ENCODE results near the gene RPL18. TPM values are rescaled to one million over a fixed set of nuclear protein-coding genes. Genes with fewer than 3 reads are reported as not detected.
A peak's percentile ranks its signal among the peaks of the same experiment; 100 is the strongest.

Gene RPL18
- total and polyA plus RNA-seq, 9 of the 15 experiments (the other 6 are each of a cell fraction or from before 2014, with no cell fraction given): 312 to 2,635 (median 1,653) TPM

DNA sequence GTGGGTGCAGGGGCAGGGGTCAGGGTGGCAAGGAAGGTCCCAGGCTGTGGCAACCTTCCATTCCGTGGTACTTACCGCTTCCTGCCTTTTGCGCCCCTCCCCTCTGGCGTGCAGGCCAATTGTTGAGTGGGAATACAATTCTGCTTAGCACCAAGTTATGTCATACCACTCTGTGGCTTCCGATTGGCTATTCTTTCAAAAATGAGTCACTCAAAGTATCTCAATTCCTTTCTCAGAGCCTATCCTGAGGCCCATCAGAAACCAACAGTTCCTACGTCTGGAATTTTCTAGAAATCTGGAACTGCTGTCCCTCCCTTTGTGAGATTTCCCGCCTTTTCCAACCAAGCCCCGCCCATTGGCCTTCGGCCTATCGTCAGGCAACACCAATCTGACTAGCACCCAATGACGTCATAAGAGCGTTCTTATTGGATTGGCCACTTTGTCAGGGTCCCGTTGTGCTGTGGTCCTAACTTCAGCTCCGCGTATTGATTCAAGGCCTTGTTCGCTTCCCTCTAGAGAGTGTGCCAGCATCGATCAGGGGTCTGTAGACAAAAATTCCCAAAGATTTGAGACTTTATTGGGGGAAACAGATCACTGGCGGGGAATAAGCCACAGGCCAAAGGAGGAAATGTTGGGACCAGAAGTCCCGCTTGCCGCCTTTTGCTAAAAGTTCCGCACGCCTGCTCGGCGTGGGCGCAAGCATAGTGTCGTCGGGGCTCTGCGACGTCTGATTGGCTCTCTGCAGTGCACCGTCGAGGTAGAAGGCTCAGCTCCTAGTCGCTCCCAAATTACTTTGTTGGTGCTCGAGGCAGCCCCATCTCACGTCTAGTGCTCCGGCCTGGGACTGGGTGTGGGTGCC lies 42.1 kb upstream of the RPL18 start (continued):
- no peak for TF ChIP-seq ZNF551 (CRISPR knock-in tag; IDR thresholded peaks at IDR 0.05)
- TF ChIP-seq, protein P1, sequence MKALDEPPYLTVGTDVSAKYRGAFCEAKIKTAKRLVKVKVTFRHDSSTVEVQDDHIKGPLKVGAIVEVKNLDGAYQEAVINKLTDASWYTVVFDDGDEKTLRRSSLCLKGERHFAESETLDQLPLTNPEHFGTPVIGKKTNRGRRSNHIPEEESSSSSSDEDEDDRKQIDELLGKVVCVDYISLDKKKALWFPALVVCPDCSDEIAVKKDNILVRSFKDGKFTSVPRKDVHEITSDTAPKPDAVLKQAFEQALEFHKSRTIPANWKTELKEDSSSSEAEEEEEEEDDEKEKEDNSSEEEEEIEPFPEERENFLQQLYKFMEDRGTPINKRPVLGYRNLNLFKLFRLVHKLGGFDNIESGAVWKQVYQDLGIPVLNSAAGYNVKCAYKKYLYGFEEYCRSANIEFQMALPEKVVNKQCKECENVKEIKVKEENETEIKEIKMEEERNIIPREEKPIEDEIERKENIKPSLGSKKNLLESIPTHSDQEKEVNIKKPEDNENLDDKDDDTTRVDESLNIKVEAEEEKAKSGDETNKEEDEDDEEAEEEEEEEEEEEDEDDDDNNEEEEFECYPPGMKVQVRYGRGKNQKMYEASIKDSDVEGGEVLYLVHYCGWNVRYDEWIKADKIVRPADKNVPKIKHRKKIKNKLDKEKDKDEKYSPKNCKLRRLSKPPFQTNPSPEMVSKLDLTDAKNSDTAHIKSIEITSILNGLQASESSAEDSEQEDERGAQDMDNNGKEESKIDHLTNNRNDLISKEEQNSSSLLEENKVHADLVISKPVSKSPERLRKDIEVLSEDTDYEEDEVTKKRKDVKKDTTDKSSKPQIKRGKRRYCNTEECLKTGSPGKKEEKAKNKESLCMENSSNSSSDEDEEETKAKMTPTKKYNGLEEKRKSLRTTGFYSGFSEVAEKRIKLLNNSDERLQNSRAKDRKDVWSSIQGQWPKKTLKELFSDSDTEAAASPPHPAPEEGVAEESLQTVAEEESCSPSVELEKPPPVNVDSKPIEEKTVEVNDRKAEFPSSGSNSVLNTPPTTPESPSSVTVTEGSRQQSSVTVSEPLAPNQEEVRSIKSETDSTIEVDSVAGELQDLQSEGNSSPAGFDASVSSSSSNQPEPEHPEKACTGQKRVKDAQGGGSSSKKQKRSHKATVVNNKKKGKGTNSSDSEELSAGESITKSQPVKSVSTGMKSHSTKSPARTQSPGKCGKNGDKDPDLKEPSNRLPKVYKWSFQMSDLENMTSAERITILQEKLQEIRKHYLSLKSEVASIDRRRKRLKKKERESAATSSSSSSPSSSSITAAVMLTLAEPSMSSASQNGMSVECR (CRISPR knock-in tag; IDR thresholded peaks at IDR 0.05): no peak
- TF ChIP-seq, protein P2, sequence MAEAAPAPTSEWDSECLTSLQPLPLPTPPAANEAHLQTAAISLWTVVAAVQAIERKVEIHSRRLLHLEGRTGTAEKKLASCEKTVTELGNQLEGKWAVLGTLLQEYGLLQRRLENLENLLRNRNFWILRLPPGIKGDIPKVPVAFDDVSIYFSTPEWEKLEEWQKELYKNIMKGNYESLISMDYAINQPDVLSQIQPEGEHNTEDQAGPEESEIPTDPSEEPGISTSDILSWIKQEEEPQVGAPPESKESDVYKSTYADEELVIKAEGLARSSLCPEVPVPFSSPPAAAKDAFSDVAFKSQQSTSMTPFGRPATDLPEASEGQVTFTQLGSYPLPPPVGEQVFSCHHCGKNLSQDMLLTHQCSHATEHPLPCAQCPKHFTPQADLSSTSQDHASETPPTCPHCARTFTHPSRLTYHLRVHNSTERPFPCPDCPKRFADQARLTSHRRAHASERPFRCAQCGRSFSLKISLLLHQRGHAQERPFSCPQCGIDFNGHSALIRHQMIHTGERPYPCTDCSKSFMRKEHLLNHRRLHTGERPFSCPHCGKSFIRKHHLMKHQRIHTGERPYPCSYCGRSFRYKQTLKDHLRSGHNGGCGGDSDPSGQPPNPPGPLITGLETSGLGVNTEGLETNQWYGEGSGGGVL (CRISPR knock-in tag; IDR thresholded peaks at IDR 0.05): no peak
- TF ChIP-seq, protein P3, sequence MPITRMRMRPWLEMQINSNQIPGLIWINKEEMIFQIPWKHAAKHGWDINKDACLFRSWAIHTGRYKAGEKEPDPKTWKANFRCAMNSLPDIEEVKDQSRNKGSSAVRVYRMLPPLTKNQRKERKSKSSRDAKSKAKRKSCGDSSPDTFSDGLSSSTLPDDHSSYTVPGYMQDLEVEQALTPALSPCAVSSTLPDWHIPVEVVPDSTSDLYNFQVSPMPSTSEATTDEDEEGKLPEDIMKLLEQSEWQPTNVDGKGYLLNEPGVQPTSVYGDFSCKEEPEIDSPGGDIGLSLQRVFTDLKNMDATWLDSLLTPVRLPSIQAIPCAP (CRISPR knock-in tag; IDR thresholded peaks at IDR 0.05; ENCODE audit: borderline replicate concordance): no peak
- TF ChIP-seq NR2C1 (IDR thresholded peaks at IDR 0.05): no peak
- peak; percentile 40; the same call in 1 of the 2 replicates for TF ChIP-seq NR2C1 (tag; IDR thresholded peaks at IDR 0.05)
- no peak for TF ChIP-seq ZBTB43 (CRISPR knock-in tag; IDR thresholded peaks at IDR 0.05)
- TF ChIP-seq PHF20 (IDR thresholded peaks at IDR 0.05; ENCODE audit: partially characterized antibody): no peak
- TF ChIP-seq MAFG (tag; conservative IDR thresholded peaks at IDR 0.05): no peak
- TF ChIP-seq, protein P4, sequence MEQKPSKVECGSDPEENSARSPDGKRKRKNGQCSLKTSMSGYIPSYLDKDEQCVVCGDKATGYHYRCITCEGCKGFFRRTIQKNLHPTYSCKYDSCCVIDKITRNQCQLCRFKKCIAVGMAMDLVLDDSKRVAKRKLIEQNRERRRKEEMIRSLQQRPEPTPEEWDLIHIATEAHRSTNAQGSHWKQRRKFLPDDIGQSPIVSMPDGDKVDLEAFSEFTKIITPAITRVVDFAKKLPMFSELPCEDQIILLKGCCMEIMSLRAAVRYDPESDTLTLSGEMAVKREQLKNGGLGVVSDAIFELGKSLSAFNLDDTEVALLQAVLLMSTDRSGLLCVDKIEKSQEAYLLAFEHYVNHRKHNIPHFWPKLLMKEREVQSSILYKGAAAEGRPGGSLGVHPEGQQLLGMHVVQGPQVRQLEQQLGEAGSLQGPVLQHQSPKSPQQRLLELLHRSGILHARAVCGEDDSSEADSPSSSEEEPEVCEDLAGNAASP (IDR thresholded peaks at IDR 0.05): no peak
- no peak for TF ChIP-seq DEAF1 (CRISPR knock-in tag; IDR thresholded peaks at IDR 0.05)
- no peak for TF ChIP-seq ZNF449 (CRISPR knock-in tag; IDR thresholded peaks at IDR 0.05)

Data from K562 (cell line).